Hematopoietic multipotent progenitor cell treated with erythropoietin and hydrocortisone succinate and interleukin-3 and kit ligand, for 17 days (in vitro differentiated cells): ENCODE data around the gene HEXIM1.
"Not testable (repeated sequence)": the region's sequence is repeated elsewhere in the genome, so short reads cannot be mapped to it uniquely, and the experiment has no call there.

Experiments used
- DNase-seq: peaks from one replicate; pipeline ENCODE4 v3.0.0-alpha.2; 2015; ENCODE audit warnings: low spot score

HEXIM1 gene

DNA sequence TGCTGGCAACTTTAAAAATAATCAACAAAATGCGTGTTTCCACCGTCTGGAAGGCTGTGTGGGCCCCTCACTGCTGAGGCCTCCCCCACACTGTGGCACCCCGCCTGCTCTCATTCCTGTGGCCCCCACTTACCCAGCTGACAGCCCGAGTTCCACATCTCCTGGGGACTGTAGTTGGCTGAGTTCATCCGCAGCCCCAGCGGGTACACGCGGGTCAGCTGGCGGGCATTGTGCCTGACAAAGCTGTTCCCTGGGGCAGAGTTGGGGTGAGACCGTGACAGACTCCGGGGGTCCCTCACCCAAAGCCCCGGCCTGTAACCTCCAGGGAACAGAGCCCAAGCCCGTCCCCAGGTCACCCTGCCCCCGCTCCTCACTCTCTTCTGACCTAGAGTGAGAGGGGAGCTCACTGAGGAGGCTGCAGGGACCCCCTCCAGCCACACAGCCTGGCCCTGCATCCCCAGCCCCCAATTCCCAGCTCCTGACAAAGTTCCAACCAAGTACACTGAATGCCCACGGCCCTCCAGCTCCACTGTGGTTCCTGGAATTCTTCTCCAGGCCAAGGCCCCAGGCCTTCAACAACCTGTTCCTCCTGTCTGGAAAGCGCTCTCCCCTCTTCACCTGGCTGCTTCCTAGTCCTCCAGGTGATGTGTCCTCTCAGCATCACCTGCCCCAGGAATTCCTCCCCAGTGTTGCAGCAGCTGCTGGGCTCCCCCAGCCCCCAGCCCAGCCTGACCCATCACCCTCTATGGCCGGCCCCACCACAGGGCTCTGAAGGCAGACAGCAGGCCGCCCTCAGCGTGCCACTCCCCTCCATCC lies 34.0 kb upstream of the HEXIM1 start:
- DNase-seq, result no peak

DNA sequence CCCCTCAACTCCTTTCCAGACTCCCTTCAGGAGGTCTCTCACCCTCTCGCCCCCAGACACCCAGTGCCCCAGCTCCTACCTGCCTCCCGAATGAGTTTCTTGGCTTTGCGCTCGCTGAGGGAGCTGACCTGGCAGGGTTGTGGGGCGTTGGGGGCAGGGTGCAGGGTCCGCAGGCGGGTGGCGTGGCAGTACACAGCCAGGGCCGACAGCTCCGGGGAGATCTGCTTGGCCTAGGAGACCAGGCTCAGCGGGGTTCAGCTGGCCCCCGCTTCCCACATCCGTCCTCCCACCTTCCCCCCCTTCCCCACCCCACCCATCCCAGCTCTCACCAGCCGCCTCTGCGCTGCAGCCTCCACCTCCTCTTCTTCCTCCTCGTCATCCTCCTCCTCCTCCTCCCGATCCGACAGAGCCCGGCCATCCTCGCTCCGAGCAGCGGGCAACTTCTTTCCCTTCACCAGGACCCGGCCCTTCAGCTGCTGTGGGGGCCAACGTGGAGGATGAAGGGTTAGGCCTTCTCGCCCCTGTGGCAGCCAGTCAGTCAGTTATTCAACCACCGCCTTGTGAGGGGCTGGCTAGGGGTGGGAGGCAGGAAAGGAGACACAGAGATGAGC lies 33.2 kb upstream of the HEXIM1 start:
- DNase-seq, result no peak

DNA sequence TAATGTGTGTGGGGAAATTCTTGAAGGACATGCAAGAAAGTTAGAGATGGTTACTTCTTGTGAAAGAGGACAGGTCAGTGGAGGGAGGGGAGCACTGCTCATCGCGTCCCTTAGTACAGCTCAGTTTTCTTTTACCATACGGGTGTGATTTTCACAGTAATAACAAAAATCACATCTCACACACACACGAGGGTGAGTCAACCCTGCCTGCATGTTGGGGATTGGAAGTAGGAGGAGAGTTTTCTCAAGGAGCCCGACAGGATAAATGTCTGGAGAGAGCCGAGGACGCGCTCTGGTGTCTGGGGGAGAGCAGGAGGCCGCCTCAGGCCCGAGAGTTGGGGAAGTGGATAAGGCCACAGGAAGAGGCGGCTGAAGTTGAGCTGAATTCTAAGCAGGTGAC lies 32.4 kb upstream of the HEXIM1 start:
- DNase-seq, result no peak

DNA sequence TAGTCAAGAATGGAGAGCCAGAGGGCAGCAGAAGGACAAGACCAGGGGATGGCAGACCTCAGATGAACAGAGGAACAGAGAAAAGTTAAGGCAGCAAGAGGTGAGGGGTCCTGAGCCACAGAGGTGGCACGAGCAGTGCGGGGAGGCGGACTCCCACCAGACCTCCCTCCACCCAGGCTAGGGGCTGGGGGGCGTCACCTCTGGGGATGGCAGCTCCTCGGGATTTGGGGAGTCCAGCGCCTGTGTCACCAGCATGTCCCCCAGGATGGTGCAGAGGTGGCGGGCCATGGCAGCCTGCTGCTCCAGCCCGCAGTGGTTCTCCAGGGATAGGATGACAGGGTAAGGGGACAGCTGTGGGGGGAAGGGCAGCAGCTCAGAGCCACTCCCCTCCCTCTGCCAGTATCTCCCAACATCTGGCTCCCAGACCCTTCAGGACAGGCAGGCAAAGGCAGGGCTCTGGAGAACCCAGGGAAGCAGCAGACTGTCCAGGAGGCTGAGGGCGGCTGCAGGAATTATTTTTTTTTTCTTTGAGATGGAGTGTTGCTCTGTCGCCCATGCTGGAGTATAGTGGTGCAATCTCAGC lies 31.8 kb upstream of the HEXIM1 start:
- DNase-seq, result no peak

- DNase-seq, result no peak
Measured at GRCh38 chr17:45117334-45117733, 30.9 kb upstream of the HEXIM1 start.

GRCh38 chr17:45117848-45118646 lies 30.2 kb upstream of the HEXIM1 start:
- DNase-seq, result no peak

GRCh38 chr17:45118691-45119090 lies 29.6 kb upstream of the HEXIM1 start:
- no peak for DNase-seq

DNA sequence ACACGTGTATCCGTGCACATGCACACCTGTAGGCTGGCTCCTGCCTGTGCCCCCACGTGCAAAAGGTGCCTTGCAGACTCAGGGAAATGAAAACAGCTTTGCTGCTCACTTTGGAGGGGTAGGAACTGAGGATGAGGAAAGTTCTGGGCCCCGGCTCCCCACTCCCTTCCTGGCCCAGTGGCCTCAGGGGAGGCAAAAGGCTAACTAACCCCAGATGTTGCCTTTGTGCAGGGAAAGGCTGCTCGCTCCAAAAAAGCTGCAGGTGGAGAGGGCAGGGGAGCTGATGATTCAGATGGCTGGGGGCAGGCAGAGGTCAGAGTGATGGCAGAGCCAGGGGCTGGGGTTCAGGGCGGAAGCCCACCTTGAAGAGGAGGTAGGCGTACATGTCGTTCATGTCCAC lies 28.3 kb upstream of the HEXIM1 start:
- no peak for DNase-seq

- no peak for DNase-seq
Measured at GRCh38 chr17:45120558-45120957, 27.7 kb upstream of the HEXIM1 start.

DNA sequence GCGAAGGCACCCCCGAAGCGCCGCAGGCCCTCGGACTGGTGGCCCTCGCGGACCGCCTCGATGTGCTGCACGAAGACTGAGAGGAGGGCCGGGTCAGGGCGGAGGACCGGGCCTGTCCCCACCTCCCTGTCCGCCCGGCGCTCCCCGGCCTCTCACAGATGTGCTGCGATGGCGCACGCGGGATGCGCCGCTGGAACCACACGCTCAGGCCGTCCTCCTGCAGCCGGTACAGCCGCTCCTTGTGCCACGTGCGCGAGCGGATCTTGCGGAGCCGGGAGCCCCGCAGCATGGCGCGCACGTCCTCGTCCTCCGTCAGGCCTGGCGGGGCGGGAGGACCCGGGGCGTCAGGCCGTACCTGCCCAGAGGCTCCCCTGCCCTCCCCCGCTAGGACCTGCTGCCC lies 27.2 kb upstream of the HEXIM1 start:
- no peak for DNase-seq

DNA sequence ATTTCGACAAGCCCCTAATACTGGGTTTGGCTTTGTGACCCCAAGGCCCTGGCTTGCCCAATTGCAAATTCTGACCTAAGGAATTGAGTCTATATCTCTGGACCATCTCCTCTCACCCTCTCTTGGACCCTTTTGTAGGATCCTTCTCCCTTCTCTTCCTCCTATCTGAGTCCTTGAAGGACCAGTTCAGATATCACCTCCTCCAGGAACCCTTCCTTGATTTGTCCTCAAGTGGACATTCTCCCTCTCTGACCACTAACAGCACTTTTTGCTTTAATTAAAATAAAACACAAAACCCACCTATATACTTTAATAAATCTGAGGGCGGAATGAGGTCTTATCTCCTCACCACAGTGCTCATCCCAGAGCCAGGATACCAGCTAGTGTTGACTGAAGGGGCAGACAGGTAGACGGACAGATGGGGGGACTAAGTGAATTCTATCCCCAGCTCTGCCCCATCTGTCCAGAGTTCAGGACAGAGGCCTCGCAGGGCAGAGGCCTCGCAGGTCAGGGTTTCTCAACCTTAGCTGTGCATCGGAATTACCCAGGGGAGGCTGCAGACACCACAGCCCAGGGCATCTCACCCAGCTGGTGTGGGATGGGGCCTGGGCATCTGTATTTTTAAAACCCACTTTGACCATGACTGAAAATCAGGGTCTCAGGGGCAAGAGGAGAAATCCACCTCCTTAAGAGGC lies 25.1 kb upstream of the HEXIM1 start:
- DNase-seq, result no peak

GRCh38 chr17:45123930-45124796 lies 24.1 kb upstream of the HEXIM1 start:
- DNase-seq, result no peak

DNA sequence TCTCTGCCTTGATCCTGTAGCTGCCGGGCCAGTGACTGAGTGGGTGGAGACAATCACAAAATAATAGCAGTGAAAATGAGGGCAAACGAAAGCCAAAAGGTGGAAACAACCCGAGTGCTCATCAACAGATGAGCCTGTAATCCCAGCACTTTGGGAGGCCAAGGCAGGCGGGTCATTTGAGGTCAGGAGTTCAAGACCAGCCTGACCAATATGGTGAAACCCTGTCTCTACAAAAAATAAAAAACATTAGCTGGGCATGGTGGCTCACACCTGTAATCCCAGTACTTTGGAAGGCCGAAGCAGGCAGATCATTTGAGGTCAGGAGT lies 23.5 kb upstream of the HEXIM1 start:
- not testable (repeated sequence) for DNase-seq

- no peak for DNase-seq
Measured at GRCh38 chr17:45125509-45125908, 22.8 kb upstream of the HEXIM1 start.

- DNase-seq, result no peak
Measured at GRCh38 chr17:45127207-45127547, 21.1 kb upstream of the HEXIM1 start.

- DNase-seq, result no peak
Measured at GRCh38 chr17:45127548-45128300, 20.6 kb upstream of the HEXIM1 start.

- no peak for DNase-seq
Measured at GRCh38 chr17:45128331-45128730, 19.9 kb upstream of the HEXIM1 start.

GRCh38 chr17:45128989-45129388 lies 19.3 kb upstream of the HEXIM1 start:
- DNase-seq, result no peak

GRCh38 chr17:45129426-45129939 lies 18.8 kb upstream of the HEXIM1 start:
- DNase-seq, result no peak

GRCh38 chr17:45129940-45130680 lies 18.2 kb upstream of the HEXIM1 start:
- no peak for DNase-seq
